MM.1S (cell line): ENCODE measurements around the gene SORCS2.

Source experiments
- CTCF ChIP-seq: fragments of 300-600 bp; sonication (generic); IDR thresholded peaks from 2 replicates; pipeline ENCODE4 v1.5.1; 2016; ENCODE audit warnings: antibody characterized with exemption, low read length, mixed read lengths
- EZH2 ChIP-seq: fragments of 300-600 bp; sonication (generic); optimal IDR thresholded peaks from 2 replicates; pipeline ENCODE3; 2017; ENCODE audit warnings: low read depth, mild to moderate bottlenecking, antibody characterized with exemption, low read length, mixed read lengths
- EZH2phosphoT487 ChIP-seq: fragments of 300-600 bp; sonication (generic); IDR thresholded peaks from 2 replicates; pipeline ENCODE4 v1.6.1; 2018; ENCODE audit warnings: antibody characterized with exemption, low read length

GRCh38 chr4:7476820-7477219, 284.5 kb downstream of the SORCS2 start:
- TF ChIP-seq CTCF (no peak), EZH2 (no peak), EZH2phosphoT487 (no peak)
